ENCODE results near the gene HSD17B10. TPM values are rescaled to one million over a fixed set of nuclear protein-coding genes. Genes with fewer than 3 reads are reported as not detected.

The HSD17B10 gene
- total RNA-seq, result 41.5 and 48.5 TPM in 2 replicates

DNA sequence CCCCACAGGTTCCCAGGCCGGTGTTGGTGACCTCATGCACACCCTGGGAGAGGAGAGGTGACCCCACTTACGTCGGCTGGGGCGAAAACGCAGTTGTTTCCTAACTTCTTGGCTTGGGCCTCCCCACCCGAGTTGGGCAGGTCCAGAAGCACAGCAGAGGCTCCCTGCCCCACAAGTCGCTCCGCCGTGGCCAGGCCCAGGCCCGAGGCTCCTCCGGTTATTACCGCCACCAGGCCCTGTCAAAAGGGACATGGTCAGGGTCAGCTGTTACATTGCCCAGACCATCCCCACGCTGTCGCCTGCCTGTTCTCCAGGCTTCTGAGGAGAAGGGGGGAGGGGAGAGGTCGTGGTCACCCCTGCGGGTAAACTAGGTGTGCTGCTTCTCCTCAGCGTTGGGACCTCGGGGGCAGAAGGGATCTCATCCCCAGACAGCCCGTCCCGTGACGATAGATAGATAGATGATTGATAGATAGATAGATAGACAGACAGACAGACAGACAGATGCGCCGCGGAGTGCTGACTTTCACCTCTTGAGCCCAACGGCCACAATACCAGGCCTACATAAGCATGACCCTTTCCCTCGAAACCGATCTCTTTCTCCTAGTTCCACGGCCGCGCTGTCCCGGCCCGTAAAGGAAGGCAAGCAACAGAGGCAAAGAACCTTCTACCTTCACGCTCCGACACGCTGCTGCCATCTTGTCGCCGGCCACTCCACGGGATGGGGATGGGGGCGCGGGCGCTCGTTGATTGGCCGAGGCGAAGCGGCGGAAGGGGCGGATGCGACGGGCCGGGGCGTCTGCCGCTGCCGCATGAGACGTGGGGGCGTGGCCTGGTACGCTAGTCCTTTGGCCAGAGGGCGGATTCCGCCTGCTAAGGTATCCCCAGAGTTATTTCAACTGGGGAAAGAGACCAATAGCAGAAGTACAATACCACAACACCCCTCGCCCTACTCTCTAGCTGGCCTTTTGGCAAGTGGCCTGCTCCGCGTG is at the start of gene HSD17B10:
TSS of gene HSD17B10 (minus strand) at position 720 of the 989 bp plus-strand sequence. CDS start at position 695, 25 bp downstream.
- Histone ChIP-seq H3K4me1 (ENCODE audit: insufficient read depth, low read length) (no peaks in the 10 kb centered on the region), H3K27me3 (ENCODE audit: insufficient read depth, low read length) (peaks cover 17% of the 10 kb centered on the region), H3K79me2 (ENCODE audit: insufficient read depth, low read length) (peaks cover 11% of the 10 kb centered on the region), H3K27ac (ENCODE audit: low read depth, low read length) (peak within 1 kb of the TSS; percentile 72), H3K9me3 (ENCODE audit: low read depth, low read length) (no peaks in the 10 kb centered on the region), H2AFZ (ENCODE audit: low read length) (peak within 1 kb of the TSS; percentile 93), H3K4me3 (ENCODE audit: insufficient read depth, low read length) (peak within 1 kb of the TSS; percentile 90), H4K20me1 (ENCODE audit: insufficient read depth, low read length) (no peaks in the 10 kb centered on the region), H3K4me2 (ENCODE audit: insufficient read depth, low read length) (peak within 1 kb of the TSS; percentile 89), H3K36me3 (ENCODE audit: insufficient read depth, low read length) (peaks cover 25% of the 10 kb centered on the region)
- DNase-seq (ENCODE audit: insufficient read length, low spot score, missing footprints), result peak; percentile 96
- TF ChIP-seq, protein P1, sequence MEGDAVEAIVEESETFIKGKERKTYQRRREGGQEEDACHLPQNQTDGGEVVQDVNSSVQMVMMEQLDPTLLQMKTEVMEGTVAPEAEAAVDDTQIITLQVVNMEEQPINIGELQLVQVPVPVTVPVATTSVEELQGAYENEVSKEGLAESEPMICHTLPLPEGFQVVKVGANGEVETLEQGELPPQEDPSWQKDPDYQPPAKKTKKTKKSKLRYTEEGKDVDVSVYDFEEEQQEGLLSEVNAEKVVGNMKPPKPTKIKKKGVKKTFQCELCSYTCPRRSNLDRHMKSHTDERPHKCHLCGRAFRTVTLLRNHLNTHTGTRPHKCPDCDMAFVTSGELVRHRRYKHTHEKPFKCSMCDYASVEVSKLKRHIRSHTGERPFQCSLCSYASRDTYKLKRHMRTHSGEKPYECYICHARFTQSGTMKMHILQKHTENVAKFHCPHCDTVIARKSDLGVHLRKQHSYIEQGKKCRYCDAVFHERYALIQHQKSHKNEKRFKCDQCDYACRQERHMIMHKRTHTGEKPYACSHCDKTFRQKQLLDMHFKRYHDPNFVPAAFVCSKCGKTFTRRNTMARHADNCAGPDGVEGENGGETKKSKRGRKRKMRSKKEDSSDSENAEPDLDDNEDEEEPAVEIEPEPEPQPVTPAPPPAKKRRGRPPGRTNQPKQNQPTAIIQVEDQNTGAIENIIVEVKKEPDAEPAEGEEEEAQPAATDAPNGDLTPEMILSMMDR (IDR thresholded peaks at IDR 0.05; ENCODE audit: extremely low read depth, low read depth, low read length), result no peak

DNA sequence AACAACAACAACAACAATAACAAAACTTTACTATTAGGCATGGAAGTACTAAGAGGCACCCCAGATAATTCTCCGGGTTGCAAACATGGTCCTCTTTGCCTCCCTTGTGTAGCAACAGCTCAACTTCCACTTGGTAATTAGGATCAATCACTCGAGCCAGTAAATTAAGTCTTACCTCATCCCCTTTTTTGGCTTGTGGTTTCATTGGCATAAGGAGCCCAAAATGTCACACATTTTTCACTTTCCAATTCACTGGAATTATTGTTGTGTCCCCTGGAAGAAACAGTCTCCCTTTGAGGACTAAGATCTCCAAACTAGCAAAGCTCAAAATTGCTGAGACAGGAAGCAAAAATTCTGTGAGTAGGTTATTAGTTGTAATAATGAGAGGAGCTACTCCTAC is 49.2 kb upstream of the HSD17B10 start:
- DNase-seq (ENCODE audit: insufficient read length, low spot score, missing footprints), result no peak
- H3K4me1 ChIP-seq (ENCODE audit: insufficient read depth, low read length), result peaks cover 7% of the 10 kb centered on the region
- H3K36me3 ChIP-seq (ENCODE audit: insufficient read depth, low read length), result no peaks in the 10 kb centered on the region
- no peak overlapping the region for H2AFZ ChIP-seq (ENCODE audit: low read length)
- H3K4me3 ChIP-seq (ENCODE audit: insufficient read depth, low read length), result no peak overlapping the region
- H3K9me3 ChIP-seq (ENCODE audit: low read depth, low read length), result no peaks in the 10 kb centered on the region
- no peaks in the 10 kb centered on the region for H3K79me2 ChIP-seq (ENCODE audit: insufficient read depth, low read length)
- H4K20me1 ChIP-seq (ENCODE audit: insufficient read depth, low read length), result peaks cover 2% of the 10 kb centered on the region
- peaks cover 26% of the 10 kb centered on the region for H3K27me3 ChIP-seq (ENCODE audit: insufficient read depth, low read length)
- no peak overlapping the region for H3K27ac ChIP-seq (ENCODE audit: low read depth, low read length)
- TF ChIP-seq, protein P1 (IDR thresholded peaks at IDR 0.05; ENCODE audit: extremely low read depth, low read depth, low read length), result no peak
- H3K4me2 ChIP-seq (ENCODE audit: insufficient read depth, low read length), result no peak overlapping the region

DNA sequence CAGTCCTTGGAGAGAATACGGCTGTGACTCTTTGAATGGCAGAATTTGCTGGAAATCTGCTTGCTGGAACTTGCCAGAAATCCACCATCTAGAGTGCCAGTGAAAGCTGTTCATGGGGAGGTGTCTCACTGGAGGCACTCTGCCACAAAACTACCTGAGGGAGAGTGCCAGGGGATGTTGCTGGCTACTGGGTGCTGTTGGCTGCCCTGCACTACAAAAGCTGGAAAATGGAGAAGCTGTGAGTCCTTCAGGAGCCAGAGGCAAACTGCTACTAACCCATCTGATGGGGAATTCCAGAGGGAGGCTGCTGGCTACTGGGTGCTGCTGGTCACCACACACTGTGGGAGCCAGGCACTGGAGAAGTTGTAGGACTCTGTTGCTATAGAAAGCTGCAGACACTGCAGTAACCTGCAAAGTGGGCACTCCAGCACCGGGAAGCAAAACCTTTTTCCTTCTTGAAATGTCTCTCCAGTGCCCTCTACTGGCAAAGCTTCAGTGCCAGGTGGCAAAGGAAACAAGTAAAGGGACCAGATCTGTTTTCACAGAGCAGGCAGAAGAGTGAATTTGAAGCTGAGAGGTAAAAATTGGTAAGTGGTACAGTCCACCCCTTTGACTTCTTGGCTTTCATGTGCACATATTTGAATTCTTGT is 47.8 kb upstream of the HSD17B10 start:
- Histone ChIP-seq H3K9me3 (ENCODE audit: low read depth, low read length) (no peaks in the 10 kb centered on the region), H2AFZ (ENCODE audit: low read length) (peak overlapping the region; percentile 56), H3K36me3 (ENCODE audit: insufficient read depth, low read length) (no peaks in the 10 kb centered on the region), H3K4me3 (ENCODE audit: insufficient read depth, low read length) (no peak overlapping the region), H3K79me2 (ENCODE audit: insufficient read depth, low read length) (no peaks in the 10 kb centered on the region), H3K27ac (ENCODE audit: low read depth, low read length) (no peak overlapping the region), H3K4me1 (ENCODE audit: insufficient read depth, low read length) (peaks cover 13% of the 10 kb centered on the region), H4K20me1 (ENCODE audit: insufficient read depth, low read length) (peaks cover 2% of the 10 kb centered on the region), H3K4me2 (ENCODE audit: insufficient read depth, low read length) (peak overlapping the region; percentile 32), H3K27me3 (ENCODE audit: insufficient read depth, low read length) (peaks cover 22% of the 10 kb centered on the region)
- peak; percentile 78 for DNase-seq (ENCODE audit: insufficient read length, low spot score, missing footprints)
- TF ChIP-seq, protein P1 (IDR thresholded peaks at IDR 0.05; ENCODE audit: extremely low read depth, low read depth, low read length), result peak; percentile 90

DNA sequence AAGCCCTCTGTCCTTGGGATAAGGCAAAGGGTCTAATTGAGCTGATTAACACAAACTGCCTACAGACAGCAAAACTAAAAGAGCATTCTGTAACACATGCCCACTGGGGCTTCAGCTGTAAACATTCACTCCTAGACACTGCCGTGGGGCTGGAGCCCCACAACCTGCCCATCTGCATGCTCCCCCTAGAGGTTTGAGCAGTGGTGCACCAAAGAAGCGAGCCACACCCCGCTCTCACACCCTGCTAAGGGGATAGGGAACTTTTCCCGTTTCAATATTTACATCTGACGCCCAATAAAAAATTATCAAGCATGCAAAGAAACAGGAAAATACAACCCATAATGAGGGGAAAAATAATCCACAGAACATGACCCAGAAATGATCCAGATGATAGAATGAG is 46.9 kb upstream of the HSD17B10 start:
- TF ChIP-seq, protein P1 (IDR thresholded peaks at IDR 0.05; ENCODE audit: extremely low read depth, low read depth, low read length), result peak; percentile 54
- Histone ChIP-seq H3K4me3 (ENCODE audit: insufficient read depth, low read length) (no peak overlapping the region), H3K36me3 (ENCODE audit: insufficient read depth, low read length) (no peaks in the 10 kb centered on the region), H3K27ac (ENCODE audit: low read depth, low read length) (no peak overlapping the region), H3K27me3 (ENCODE audit: insufficient read depth, low read length) (peaks cover 22% of the 10 kb centered on the region), H3K9me3 (ENCODE audit: low read depth, low read length) (no peaks in the 10 kb centered on the region), H3K79me2 (ENCODE audit: insufficient read depth, low read length) (no peaks in the 10 kb centered on the region), H2AFZ (ENCODE audit: low read length) (no peak overlapping the region), H3K4me2 (ENCODE audit: insufficient read depth, low read length) (no peak overlapping the region), H4K20me1 (ENCODE audit: insufficient read depth, low read length) (peaks cover 2% of the 10 kb centered on the region), H3K4me1 (ENCODE audit: insufficient read depth, low read length) (peaks cover 21% of the 10 kb centered on the region)
- no peak for DNase-seq (ENCODE audit: insufficient read length, low spot score, missing footprints)
